ENCODE results near the gene SYT3.
A peak's percentile ranks its signal among the peaks of the same experiment; 100 is the strongest.

Gene SYT3

GRCh38 chr19:50661766-50662650, 22.3 kb upstream of the SYT3 start:
- no peak for DNase-seq

GRCh38 chr19:50661023-50661422, 21.3 kb upstream of the SYT3 start:
- DNase-seq: no peak

GRCh38 chr19:50660088-50660366, 20.3 kb upstream of the SYT3 start:
- DNase-seq: no peak

GRCh38 chr19:50659318-50660087, 19.8 kb upstream of the SYT3 start:
- DNase-seq: no peak

- no peak for DNase-seq
Measured at GRCh38 chr19:50658441-50659317, 19.0 kb upstream of the SYT3 start.

GRCh38 chr19:50657712-50658440, 18.2 kb upstream of the SYT3 start:
- DNase-seq: peak; percentile 47

GRCh38 chr19:50657222-50657669, 17.6 kb upstream of the SYT3 start:
- no peak for DNase-seq

- DNase-seq: no peak
Measured at GRCh38 chr19:50654882-50655281, 15.2 kb upstream of the SYT3 start.

- no peak for DNase-seq
Measured at GRCh38 chr19:50652722-50653121, 13.0 kb upstream of the SYT3 start.

- no peak for DNase-seq
Measured at GRCh38 chr19:50651174-50651573, 11.5 kb upstream of the SYT3 start.

- DNase-seq: no peak
Measured at GRCh38 chr19:50649433-50650391, 10.0 kb upstream of the SYT3 start, which contains the start of gene C19orf81. Gene C19orf81 (plus strand): TSS chr19:50649445. CDS start chr19:50649445, 0 bp downstream.

- no peak for DNase-seq
Measured at GRCh38 chr19:50648659-50649058, 9.0 kb upstream of the SYT3 start.

- DNase-seq: no peak
Measured at GRCh38 chr19:50647879-50648615, 8.4 kb upstream of the SYT3 start.

GRCh38 chr19:50646074-50646807, 6.6 kb upstream of the SYT3 start:
- DNase-seq: no peak

GRCh38 chr19:50645107-50645506, 5.4 kb upstream of the SYT3 start:
- DNase-seq: no peak

GRCh38 chr19:50644315-50644915, 4.7 kb upstream of the SYT3 start:
- no peak for DNase-seq

GRCh38 chr19:50640368-50640767, 687 bp upstream of the SYT3 start:
- DNase-seq: no peak

GRCh38 chr19:50638600-50638999, 1.1 kb downstream of the SYT3 start:
- DNase-seq: no peak

All from NCI-H446 treated with DMSO at 0.1 percent for 48 hours (cell line).